NCI-H460 (cell line): ENCODE measurements around the gene AKR1A1. TPM values are rescaled to one million over a fixed set of nuclear protein-coding genes. Genes with fewer than 3 reads are reported as not detected.
A peak's percentile ranks its signal among the peaks of the same experiment; 100 is the strongest.
"Not testable (repeated sequence)": the region's sequence is repeated elsewhere in the genome, so short reads cannot be mapped to it uniquely, and the experiment has no call there.

Source experiments
- DNase-seq: peaks from one replicate; pipeline ENCODE4 v3.0.0-alpha.2; 2016; ENCODE audit warnings: low read depth; ENCODE audit errors: extremely low read depth
- total RNA-seq: library from RNA; depleted of rRNA; stranded (reverse); fragments of >200 nt; shearing (Covaris generic); gene quantifications from 2 replicates; pipeline ENCODE4 v1.2.3, GENCODE V29; 2014

AKR1A1 gene
- total RNA-seq, 1 experiment from 2014 or later = 85.0 TPM

DNA sequence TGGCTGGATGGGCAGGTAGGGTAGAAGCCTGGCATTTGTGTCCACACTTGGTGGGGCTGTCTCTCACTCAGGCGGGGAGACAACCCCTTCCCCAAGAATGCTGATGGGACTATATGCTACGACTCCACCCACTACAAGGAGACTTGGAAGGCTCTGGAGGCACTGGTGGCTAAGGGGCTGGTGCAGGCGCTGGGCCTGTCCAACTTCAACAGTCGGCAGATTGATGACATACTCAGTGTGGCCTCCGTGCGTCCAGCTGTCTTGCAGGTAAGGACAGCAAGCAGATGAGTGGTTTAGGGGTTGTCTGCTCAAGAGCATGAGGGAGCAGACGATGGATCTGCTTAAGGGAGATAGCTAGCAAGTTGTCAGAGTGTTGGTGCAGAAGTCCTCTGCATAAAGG is 17.3 kb downstream of the AKR1A1 start:
- DNase-seq = no peak

DNA sequence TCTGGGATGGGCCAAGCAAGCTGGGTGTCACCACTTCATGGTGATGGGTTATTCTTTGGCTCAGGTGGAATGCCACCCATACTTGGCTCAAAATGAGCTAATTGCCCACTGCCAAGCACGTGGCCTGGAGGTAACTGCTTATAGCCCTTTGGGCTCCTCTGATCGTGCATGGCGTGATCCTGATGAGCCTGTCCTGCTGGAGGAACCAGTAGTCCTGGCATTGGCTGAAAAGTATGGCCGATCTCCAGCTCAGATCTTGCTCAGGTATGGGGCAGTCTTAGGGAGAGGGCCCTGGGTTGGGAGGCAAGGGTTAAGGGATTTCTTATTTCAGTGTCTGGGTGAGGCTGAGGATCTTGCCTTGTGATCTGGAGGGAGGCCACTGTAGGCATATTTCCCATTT is 17.8 kb downstream of the AKR1A1 start:
- no peak for DNase-seq

DNA sequence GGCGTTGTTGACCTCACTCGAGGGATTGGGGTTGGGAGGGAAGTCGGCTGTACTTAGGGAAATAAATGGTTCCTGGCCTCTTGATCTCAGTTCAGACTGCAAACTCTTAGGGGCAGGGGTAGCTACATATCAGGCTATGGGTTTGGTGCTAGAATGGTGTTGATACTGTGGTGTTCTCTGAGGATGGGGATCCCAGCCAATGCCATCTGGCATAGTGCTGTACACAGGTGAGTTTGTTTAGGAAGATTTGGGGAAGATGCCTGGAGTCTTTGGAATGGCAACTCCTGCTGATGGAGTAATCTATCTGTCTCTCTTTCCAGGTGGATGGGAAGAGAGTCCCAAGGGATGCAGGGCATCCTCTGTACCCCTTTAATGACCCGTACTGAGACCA is 18.9 kb downstream of the AKR1A1 start:
- no peak for DNase-seq

DNA sequence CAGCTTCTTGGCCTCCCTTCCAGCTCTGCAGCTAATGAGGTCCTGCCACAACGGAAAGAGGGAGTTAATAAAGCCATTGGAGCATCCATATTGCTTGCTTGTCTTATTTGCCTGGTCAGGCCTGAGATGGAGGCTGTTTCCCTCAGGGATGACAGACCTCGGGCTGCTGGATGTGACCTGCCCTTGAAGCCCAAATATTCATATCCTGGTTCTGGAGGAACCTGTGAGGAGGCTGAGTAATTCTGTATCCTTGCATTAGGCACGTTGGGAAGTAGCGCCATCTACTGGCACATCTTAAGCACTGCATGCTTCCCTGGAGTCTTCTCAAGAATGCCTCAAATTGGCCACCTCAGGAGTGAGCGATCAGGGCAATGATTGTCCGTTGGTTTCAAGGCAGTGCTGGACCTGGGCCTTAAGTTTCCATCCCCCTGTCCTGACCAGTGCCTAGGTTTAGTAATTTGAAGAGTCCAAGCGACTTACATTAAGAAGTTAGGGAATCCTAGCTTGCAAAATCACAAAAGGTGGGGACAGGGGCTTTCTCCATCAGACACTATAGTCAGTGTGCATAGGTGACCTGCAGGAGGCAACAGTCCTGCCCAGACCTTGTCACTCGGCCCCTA is 19.4 kb downstream of the AKR1A1 start:
- peak; percentile 56 for DNase-seq

DNA sequence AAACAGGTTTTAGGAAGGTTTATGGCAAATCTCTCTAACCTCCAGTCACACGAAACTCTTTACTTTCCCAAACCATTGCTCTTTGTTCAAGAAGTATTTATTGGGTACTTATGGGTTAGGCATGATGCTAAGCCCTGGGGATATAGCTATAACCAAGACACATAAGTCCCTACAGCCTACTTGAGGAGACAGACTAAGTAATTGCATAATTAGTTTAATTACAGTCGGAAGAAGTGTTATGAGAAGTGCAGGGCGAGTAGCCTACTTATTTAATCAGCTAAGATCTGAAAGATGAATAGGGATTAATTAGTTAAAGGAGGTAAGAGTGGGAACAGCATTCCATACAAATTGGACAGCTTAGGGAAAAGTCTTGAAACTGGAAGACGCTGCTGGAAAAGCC is 20.0 kb downstream of the AKR1A1 start:
- DNase-seq = no peak

DNA sequence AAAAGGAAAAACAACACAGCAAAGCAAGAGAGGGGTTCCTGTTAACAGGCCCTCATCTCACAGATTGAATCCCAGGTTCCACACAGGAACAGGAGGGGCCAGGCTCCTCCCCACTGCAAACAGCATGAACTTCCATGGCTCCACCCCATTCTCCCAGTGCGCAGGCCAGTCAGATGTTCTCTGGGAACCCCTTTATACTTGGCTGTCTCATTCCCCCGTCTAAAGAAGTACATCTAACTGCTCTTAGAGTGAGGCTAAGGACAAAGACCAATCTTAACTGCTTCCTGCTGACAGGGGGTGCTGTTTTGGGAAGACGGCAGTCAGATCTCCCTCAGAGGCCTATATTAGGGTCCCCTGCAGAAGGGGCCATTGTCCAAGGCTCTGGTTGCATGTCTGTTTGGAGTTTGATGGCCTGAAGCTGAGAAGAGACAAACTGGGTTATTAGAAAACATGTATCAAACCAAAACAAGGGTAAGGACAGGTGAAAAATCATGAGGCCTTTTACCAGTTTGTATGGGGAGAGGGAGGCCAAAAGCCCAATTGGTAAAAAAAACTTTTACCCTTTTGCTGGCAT is 22.7 kb downstream of the AKR1A1 start:
- no peak for DNase-seq

DNA sequence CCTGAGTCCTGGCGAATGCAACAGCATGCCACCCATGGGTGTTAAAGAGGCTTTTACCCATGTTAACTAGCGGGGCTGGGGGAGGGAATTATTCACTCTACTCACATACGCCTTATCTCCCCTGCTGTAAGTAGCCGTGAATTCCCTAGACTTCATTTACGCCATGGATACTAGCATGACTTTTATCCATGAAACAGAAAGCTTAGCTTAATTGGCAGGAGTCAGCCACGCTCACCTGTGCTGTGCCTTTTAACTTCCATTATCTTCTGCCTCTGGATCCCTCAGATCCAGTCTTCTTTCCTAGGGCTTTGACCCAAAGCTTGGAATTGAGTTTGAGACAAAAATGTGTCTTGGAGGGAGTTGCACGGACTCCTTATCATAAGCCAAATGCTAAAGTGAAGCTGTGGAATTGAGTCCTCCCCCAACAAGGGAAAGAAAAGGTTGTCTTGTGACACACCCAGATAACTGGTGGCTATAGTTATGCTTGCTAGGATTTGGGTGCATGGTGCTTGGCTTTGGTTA is 23.5 kb downstream of the AKR1A1 start:
- DNase-seq = no peak

DNA sequence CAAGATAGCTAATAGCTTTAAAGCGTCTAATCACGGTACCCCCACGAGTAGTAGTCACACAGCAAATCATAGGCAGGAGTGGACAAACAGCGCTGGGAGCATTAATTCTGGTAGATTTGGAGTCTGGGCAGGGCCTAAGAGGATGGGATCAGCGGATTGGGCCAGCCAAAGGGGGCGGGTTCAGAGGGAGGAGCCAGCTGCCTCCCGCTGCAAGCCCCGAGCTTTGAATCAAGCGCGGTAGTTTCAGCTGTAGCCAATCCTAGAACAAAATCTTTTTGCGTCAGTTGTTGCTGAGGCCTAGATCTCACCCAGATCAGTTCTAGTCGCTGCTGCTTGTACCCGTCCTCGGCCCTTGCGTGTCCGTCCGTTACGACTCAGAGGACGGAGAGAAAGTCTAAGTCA is 32.6 kb downstream of the AKR1A1 start:
- DNase-seq = peak; percentile 93

DNA sequence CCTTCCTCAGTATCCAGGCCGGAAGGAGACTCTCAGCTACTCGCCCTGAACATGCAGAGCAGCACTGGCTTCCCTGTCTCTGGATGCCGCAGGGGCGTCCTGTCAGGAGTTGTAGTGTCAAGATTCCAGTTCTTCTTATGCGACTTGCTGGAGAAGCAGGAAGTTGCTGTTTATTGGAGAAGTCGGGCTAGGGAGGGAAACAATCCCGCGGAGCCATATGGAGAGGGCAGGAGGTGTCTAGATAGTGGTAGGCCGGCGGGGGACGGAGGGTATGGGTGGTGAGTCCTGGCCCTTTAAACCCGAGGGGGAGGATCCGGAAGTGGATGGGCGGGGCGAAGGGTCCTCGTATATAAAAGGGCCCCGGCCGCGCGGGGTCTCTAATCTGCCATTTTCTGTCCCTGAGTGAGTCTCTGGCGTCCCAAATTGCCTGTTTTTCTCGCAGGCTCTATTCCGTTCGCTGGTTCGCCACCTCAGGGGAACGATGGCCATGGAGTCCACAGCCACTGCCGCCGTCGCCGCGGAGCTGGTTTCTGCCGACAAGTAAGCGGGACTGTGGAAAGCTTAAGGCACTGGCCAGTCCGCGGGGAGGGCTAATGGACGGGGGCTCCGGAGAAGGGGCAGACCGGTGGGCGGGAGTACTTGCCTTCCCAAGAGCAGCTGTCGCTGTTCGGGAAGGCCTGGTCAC is 33.2 kb downstream of the AKR1A1 start, which contains the start of gene NASP:
Gene NASP, plus strand, starts transcription at position 376 of the 685 bp plus-strand sequence. Its CDS starts 106 bp downstream, at position 482.
- DNase-seq = peak; percentile 75

DNA sequence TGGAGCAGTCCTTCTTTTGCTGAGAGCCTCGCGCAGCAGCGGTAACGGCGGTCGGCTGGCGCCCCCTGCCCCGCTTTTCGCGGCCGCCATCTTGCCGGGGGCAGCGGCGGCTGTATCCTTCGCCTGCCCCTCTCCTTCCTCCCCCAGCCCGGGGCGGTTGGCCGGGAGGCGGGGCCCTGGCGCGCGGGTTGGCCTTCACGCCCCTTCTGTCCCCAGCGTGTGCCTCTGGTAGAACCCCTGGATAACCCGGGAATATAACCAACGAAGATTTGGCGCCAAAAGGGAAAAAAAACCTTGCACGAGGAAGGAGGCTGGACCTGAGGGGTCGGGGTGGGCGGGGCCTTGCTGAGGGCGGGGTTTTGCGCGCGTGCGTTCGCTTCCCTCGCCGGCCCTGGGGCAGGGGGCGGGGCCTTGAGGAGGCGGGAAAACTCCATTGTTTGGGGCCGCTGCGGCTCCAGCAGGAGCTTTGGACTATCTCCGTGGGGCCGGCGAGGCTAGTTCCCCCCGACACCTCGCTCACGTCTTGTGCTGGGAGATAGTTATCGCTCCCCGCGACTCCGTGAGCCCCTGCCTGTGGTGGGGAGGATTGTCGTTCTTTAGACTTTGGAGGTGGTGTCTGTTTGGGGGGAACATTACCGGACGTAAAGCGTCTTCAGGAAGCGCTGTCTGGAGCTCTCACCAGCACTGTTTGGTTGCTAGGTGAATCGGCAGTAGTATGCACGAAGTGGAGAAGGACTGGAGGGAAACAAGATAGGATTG is 33.9 kb downstream of the AKR1A1 start:
- DNase-seq = peak; percentile 74

DNA sequence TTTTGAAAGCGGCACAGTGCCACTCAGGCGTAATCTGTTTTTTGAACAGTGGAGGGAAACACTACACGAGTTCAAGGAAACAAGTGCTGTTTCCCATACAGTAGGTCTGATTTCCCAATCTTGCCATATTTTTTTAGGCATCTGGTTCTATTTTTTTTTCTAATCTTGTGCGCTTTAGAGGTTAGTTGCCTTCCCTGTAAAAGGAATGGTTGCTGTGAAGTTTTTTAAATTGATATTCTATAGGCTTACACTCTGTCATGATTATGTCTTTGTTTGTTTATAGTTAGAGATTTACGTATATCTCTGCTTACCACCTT is 34.4 kb downstream of the AKR1A1 start:
- no peak for DNase-seq

DNA sequence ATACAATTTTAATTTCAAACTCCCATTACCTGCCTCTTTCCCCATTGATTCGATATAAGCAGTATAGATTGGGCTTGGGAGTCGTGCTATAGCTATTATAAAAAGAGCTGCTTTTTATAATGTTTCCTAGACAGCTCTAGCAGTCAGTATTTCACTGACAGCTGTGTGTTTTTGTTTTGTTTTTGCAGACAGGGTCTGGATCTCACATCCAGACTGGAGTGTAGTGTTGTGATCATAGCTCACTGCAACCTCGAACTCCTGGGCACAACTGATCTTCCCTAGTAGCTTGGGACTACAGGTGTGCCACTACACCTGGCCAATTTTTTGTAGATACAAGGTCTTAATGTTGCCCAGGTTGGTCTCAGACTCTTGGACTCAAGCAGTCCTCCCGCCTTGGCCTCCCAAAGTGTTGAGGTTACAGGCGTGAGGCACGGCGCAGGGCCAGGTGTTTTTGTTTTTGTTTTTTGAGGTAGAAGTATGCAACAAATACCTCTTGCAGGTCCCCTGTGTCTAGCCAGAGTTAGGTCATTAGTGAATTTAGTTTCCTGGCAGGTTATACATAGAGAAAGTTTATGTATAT is 35.0 kb downstream of the AKR1A1 start:
- DNase-seq = no peak

DNA sequence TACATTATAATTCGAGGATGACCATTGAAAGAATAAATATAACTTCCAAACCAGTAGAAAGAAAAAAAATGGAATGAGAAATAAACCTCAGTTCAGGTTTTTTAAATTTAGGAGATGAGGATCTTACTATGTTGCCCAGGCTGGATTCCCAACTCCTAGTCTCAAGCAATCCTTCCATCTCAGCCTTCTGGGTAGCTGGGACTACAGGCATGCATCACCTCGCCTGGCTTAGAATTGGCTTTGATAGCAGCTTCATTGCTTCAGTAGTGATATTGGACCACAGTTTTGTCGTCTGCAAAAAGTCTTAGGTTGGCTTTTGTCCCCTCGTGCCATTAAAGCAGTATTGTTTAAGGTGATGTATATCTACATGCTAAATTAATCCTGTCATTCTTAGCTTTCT is 36.1 kb downstream of the AKR1A1 start:
- DNase-seq = no peak

DNA sequence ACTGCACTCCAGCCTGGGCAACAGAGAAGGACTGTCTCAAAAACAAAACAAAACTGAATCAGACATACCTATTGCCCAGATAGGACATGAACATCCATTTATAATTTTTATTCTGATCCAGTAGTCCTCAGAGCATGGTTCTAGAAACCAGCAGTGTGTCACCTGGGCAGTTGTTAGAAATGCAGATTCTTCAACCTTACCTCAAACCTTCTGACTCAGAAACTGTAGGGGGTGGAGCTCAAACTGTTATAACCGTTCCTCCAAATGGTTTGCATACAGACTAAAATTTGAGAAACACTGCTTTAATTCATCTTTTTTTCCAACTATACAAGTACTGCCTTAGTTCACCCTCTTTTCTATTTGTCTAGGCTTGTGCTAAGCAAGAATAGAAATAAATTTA is 39.2 kb downstream of the AKR1A1 start:
- DNase-seq = no peak

DNA sequence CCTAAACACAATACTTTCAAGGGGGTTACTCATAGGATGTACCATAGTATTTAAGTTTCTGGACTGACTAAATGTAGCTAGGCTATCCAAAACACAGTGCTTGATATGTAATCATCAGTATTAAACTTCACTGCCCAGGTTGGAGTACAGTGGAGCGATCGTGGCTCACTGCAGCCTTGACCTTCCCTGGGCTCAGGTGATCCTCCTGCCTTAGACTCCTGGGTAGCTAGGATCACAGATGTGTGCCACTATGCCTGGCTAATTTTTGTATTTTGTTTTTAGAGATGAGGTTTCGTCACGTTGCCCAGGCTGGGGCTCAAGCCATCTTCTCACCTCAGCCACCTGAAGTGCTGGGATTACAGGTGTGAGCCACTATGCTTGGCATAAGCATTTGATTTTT is 43.8 kb downstream of the AKR1A1 start:
- no peak for DNase-seq

DNA sequence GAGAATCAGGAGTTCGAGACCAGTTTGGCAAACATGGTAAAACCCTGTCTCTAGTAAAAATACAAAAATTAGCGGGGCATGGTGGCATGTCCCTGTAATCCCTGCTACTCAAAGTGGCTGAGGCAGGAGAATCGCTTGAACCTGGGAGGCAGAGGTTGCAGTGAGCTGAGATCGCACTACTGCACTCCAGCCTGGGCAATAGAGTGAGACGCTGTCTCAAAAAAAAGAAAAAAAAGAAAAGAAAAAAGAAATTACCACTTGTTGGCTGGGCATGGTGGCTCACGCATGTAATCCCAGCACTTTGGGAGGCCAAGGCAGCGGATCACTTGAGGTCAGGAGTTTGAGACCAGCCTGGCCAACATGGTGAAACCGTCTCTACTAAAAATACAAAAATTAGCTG is 46.1 kb downstream of the AKR1A1 start:
- DNase-seq = not testable (repeated sequence)

DNA sequence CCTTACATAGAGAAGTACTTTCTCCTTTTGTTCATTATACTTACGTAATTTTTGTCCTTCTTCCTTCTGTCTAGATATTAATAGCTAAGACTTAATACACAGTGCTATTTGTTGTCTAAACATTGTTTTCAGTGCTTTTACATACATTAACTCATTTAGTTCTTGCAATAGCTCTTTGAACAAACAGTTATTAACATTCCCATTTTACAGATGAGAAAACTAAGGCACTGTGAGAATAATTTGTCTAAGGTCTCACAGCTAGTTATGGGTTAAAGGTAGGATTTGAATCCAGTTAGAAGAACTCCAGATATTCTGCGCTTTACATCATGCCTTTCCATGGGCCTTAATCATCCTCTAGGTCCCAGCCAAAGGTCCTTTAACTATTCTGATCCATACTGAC is 53.6 kb downstream of the AKR1A1 start:
- no peak for DNase-seq

DNA sequence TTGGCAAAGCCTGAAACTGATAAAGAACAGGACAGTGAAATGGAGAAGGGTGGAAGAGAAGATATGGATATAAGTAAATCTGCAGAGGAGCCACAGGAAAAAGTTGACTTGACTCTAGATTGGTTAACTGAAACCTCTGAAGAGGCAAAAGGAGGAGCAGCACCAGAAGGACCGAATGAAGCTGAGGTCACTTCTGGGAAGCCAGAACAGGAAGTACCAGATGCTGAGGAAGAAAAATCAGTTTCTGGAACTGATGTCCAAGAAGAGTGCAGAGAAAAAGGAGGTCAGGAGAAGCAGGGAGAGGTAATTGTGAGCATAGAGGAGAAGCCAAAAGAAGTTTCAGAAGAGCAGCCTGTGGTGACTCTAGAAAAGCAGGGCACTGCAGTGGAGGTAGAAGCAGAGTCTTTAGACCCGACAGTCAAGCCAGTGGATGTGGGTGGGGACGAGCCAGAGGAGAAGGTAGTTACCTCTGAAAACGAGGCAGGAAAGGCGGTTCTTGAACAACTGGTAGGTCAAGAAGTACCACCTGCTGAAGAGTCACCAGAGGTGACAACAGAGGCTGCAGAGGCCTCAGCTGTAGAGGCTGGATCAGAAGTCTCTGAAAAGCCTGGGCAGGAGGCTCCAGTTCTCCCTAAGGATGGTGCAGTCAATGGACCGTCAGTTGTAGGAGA is 56.9 kb downstream of the AKR1A1 start:
- no peak for DNase-seq

DNA sequence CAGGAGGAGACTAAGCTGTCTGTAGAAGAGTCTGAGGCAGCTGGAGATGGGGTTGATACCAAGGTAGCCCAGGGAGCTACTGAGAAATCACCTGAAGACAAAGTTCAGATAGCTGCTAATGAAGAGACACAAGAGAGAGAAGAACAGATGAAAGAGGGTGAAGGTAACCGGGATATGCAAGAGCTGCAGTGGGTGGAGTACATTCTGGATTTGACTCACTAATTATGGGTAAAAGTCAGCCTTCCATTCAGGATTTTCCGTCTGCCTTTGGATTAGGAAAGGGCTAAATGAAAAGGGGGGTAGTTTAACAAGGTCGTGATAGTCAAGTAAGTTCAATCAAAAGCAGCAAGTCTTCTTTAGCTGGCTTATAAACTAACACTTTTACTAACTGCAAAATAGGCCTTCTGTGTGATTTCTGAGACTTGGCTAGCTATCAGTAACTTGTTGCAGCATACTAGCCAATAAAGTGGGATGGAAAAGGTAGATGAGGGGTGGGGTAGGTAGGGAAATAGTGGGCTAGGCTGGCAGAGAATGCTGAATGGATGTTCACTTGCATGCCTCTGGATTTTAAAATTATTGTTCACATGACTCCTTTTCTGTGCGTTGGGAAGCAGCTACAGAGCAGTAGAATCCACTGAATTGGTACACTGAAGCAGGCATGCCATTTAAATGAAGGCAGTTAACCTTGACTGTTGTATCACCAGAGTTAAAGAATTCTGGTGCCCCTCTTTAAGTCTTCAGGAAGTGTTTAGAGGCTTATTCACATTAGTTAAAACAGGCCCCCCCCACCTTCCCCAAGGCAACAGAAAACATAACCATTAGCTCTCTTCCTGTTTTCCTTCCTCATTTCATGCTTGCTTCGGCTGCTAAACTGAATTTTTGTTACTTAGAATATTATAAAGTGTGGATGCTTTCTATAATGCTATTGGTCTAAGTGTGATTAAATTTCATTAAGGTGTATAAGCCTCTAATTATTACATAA is 57.8 kb downstream of the AKR1A1 start:
- DNase-seq = no peak
